Measurements from ENCODE around the gene ADAMTSL4. TPM values are rescaled to one million over a fixed set of nuclear protein-coding genes. Genes with fewer than 3 reads are reported as not detected.

The ADAMTSL4 gene
- total and polyA plus RNA-seq, 2 of the 8 experiments (the other 6 are each of a cell fraction or from before 2014, with no cell fraction given), result 4.2 to 5.4 TPM

- Histone ChIP-seq H2BK120ac (replicated peaks; ENCODE audit: low read depth, low read length) (no peak overlapping the region), H3K27ac (ENCODE audit: low read depth, low read length) (no peak overlapping the region), H3K56ac (replicated peaks; ENCODE audit: insufficient read length, low read depth, low read length) (no peak overlapping the region), H4K91ac (replicated peaks; ENCODE audit: insufficient read length, low read length) (no peak overlapping the region), H2BK5ac (ENCODE audit: low read depth, low read length) (no peak overlapping the region), H3K79me2 (ENCODE audit: control insufficient read depth in 1 of 2, insufficient read depth in 2 of 2, low read length in 2 of 2) (0 out of 4 replicates have a peak, but pooled peaks cover 0 to 5% of the 10 kb centered on the region in 2 experiments), H3K23me2 (ENCODE audit: low read depth, low read length) (peaks cover 4% of the 10 kb centered on the region), H3K4me2 (ENCODE audit: insufficient read depth in 1 of 2, low read depth in 2 of 2, low read length in 2 of 2) (no peak overlapping the region), H3K4me3 (ENCODE audit: extremely low read depth in 1 of 4, insufficient read depth in 2 of 4, low read depth in 3 of 4, low read length in 4 of 4) (no peak overlapping the region), H3K4ac (replicated peaks; ENCODE audit: insufficient read length, low read depth, low read length) (peak overlapping the region; percentile 20), H4K5ac (ENCODE audit: insufficient read length, low read depth, low read length) (no peak overlapping the region), H3K14ac (ENCODE audit: insufficient read length) (no peak overlapping the region), H3K18ac (ENCODE audit: extremely low read depth, low read length) (no peak overlapping the region; the same call in 1 of the 2 replicates), H3K4me1 (replicated peaks in 1 of 4; ENCODE audit: control insufficient read depth in 3 of 4, insufficient read depth in 4 of 4, low read length in 3 of 4) (peaks cover 2 to 21% (median 9%) of the 10 kb centered on the region in 4 experiments), H2BK20ac (ENCODE audit: low read length) (no peak overlapping the region), H3K9me3 (ENCODE audit: insufficient read depth in 2 of 2, low read depth in 1 of 2, low read length in 1 of 2) (no peaks in the 10 kb centered on the region), H3K79me1 (ENCODE audit: low read depth, low read length) (0 out of 2 replicates have a peak, but pooled peaks cover 3% of the 10 kb centered on the region), H4K20me1 (replicated peaks in 1 of 2; ENCODE audit: control insufficient read depth in 1 of 2, insufficient read depth in 2 of 2, low read length in 2 of 2) (peaks cover 0 to 6% of the 10 kb centered on the region in 2 experiments), H2BK12ac (ENCODE audit: low read depth, low read length) (no peak overlapping the region), H2AK5ac (ENCODE audit: low read depth, low read length) (no peak overlapping the region), H3K36me3 (ENCODE audit: control insufficient read depth in 2 of 4, insufficient read depth in 4 of 4, low read length in 3 of 4) (peaks cover 0 to 4% (median 2%) of the 10 kb centered on the region in 4 experiments; a peak in 2 of 8 replicates), H4K8ac (ENCODE audit: extremely low read depth, insufficient read depth, low read length) (no peak overlapping the region), H3K9ac (replicated peaks in 1 of 4; ENCODE audit: extremely low read depth in 1 of 4, low read depth in 3 of 4, low read length in 3 of 4) (no peak overlapping the region), H2AFZ (ENCODE audit: low read length) (no peak overlapping the region), H2BK15ac (ENCODE audit: low read length) (no peak overlapping the region), H3K27me3 (replicated peaks in 1 of 4; ENCODE audit: control insufficient read depth in 3 of 4, extremely low read depth in 1 of 4, insufficient read depth in 3 of 4, low read length in 3 of 4) (no peaks in the 10 kb centered on the region), H3K23ac (ENCODE audit: insufficient read length) (no peak overlapping the region)
- DNase-seq (ENCODE audit: low read depth in 1 of 2, low spot score in 2 of 2), result no peak
- ChIA-PET POLR2A (ENCODE audit: partially characterized antibody) (interaction anchor here (1.7 to 43.7 kb wide), 4 partner anchors 6 to 85 kb away, joined by 5 to 1380 read pairs (median 546); partner anchors contain the start of genes ADAMTSL4, ENSA and MCL1), CTCF (ENCODE audit: partially characterized antibody) (interaction anchor here (1.1 to 13.7 kb wide), 5 partner anchors 13 to 58 kb away, joined by 3 to 210 read pairs (median 4); no protein-coding TSS in a partner anchor)
- no peak for TF ChIP-seq EP300 (IDR thresholded peaks at IDR 0.05; ENCODE audit: borderline replicate concordance in 1 of 2, low read depth in 2 of 2, low read length in 2 of 2)
- no peak for TF ChIP-seq YY1 (IDR thresholded peaks at IDR 0.05; ENCODE audit: low read depth, low read length)
- no peak for TF ChIP-seq E2F6 (IDR thresholded peaks at IDR 0.05)
- TF ChIP-seq SRF (IDR thresholded peaks at IDR 0.05; ENCODE audit: low read depth, low read length), result no peak
- TF ChIP-seq CEBPB (IDR thresholded peaks at IDR 0.05; ENCODE audit: low read depth, low read length), result no peak
- no peak for TF ChIP-seq SP4 (IDR thresholded peaks at IDR 0.05; ENCODE audit: low read length)
- no peak for TF ChIP-seq BCL11A (IDR thresholded peaks at IDR 0.05; ENCODE audit: low read depth in 2 of 2, low read length in 2 of 2)
- TF ChIP-seq CHD1 (IDR thresholded peaks at IDR 0.05; ENCODE audit: low read depth, low read length), result no peak
- TF ChIP-seq, protein P1, sequence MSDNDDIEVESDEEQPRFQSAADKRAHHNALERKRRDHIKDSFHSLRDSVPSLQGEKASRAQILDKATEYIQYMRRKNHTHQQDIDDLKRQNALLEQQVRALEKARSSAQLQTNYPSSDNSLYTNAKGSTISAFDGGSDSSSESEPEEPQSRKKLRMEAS (IDR thresholded peaks at IDR 0.05), result no peak
- TF ChIP-seq BRCA1 (IDR thresholded peaks at IDR 0.05; ENCODE audit: low read depth, low read length), result no peak
- 93% methylated on average over 19 of the region's 26 CpGs; no CpG with 5 or more reads in 1 of the 2 experiments for WGBS, 2 experiments (ENCODE audit: extremely low coverage in 1 of 2, insufficient coverage in 1 of 2, insufficient read length in 1 of 2, insufficient replicate concordance in 2 of 2, low coverage in 1 of 2, low lambda C conversion rate in 2 of 2, missing lambda C conversion rate in 1 of 2)
- FAIRE-seq, result no peak
These were observed 7.9 kb downstream of the ADAMTSL4 start for GRCh38 chr1:150557065-150557600.
